ENCODE measurements around the gene TMOD1.

The TMOD1 gene

GRCh38 chr9:97548819-97549540 is 47.5 kb downstream of the TMOD1 start:
- no peak for DNase-seq

- no peak for DNase-seq
Measured at GRCh38 chr9:97550386-97550785, 48.9 kb downstream of the TMOD1 start.

GRCh38 chr9:97551308-97551707 is 49.8 kb downstream of the TMOD1 start:
- no peak for DNase-seq

- no peak for DNase-seq
Measured at GRCh38 chr9:97553141-97553540, 51.7 kb downstream of the TMOD1 start.

- DNase-seq = no peak
Measured at GRCh38 chr9:97553841-97554240, 52.4 kb downstream of the TMOD1 start.

- no peak for DNase-seq
Measured at GRCh38 chr9:97554566-97555075, 53.2 kb downstream of the TMOD1 start.

GRCh38 chr9:97555164-97555563 is 53.7 kb downstream of the TMOD1 start:
- DNase-seq = no peak

GRCh38 chr9:97556036-97556720 is 54.7 kb downstream of the TMOD1 start:
- DNase-seq = no peak

- DNase-seq = no peak
Measured at GRCh38 chr9:97556721-97557605, 55.5 kb downstream of the TMOD1 start.

- peak; percentile 41 for DNase-seq
Measured at GRCh38 chr9:97557606-97558095, 56.2 kb downstream of the TMOD1 start.

- no peak for DNase-seq
Measured at GRCh38 chr9:97558701-97559101, 57.2 kb downstream of the TMOD1 start.

- no peak for DNase-seq
Measured at GRCh38 chr9:97559111-97559514, 57.6 kb downstream of the TMOD1 start.

GRCh38 chr9:97560154-97560553 is 58.7 kb downstream of the TMOD1 start:
- DNase-seq = no peak

GRCh38 chr9:97560851-97561250 is 59.4 kb downstream of the TMOD1 start:
- no peak for DNase-seq

GRCh38 chr9:97561501-97561900 is 60.0 kb downstream of the TMOD1 start:
- no peak for DNase-seq

- DNase-seq = no peak
Measured at GRCh38 chr9:97562542-97562941, 61.1 kb downstream of the TMOD1 start.

- no peak for DNase-seq
Measured at GRCh38 chr9:97563458-97564135, 62.1 kb downstream of the TMOD1 start.

GRCh38 chr9:97564291-97565175 is 63.1 kb downstream of the TMOD1 start:
- peak; percentile 45 for DNase-seq

- DNase-seq = no peak
Measured at GRCh38 chr9:97565262-97565661, 63.8 kb downstream of the TMOD1 start.

- DNase-seq = no peak
Measured at GRCh38 chr9:97567182-97567893, 65.9 kb downstream of the TMOD1 start.

GRCh38 chr9:97567894-97568202 is 66.4 kb downstream of the TMOD1 start:
- no peak for DNase-seq

All from NCI-H1092 (cell line).